H1 (cell line): ENCODE data around the gene SLC20A1. TPM values are rescaled to one million over a fixed set of nuclear protein-coding genes. Genes with fewer than 3 reads are reported as not detected.

Experiments used
- CTCF ChIA-PET: fragments of 300-600 bp; sonication (Branson Sonifier 250); formaldehyde crosslinking; loops from one replicate; lab custom pipeline; 2021; ENCODE audit not compliant: partially characterized antibody; lab: Charles Lee
- POLR2A ChIA-PET: fragments of 300-600 bp; sonication (Branson Sonifier 250); formaldehyde crosslinking; loops from one replicate; lab custom pipeline; 2021; ENCODE audit warnings: inconsistent platforms; ENCODE audit not compliant: partially characterized antibody; lab: Charles Lee
- DNase-seq, 2 experiments: peaks; one replicate each; pipeline versions ENCODE4 v3.0.0 to v3.0.0-alpha.2; 2010 to 2022; ENCODE audit warnings: low spot score in 2 of 2, low read depth in 1 of 2, mixed read lengths in 1 of 2
- FAIRE-seq: peaks from 2 replicates; lab custom pipeline; 2011; peaks lifted over from hg19 to GRCh38; lab: Jason Lieb, UNC
- H2AFZ ChIP-seq: 2 replicates; pipeline ENCODE4 v1.8.1; 2012; ENCODE audit warnings: low read length, inconsistent platforms
- H2AK5ac ChIP-seq: 2 replicates; pipeline ENCODE4 v1.6.1; 2013; ENCODE audit warnings: low read depth, low read length
- H2BK120ac ChIP-seq: replicated peaks from 2 replicates; pipeline ENCODE3; 2013; ENCODE audit warnings: low read depth, low read length, inconsistent platforms
- H2BK12ac ChIP-seq: 2 replicates; pipeline ENCODE4 v1.6.1; 2013; ENCODE audit warnings: low read depth, low read length
- H2BK15ac ChIP-seq: 2 replicates; pipeline ENCODE4 v1.6.1; 2013; ENCODE audit warnings: low read length
- H2BK20ac ChIP-seq: 2 replicates; pipeline ENCODE4 v1.6.1; 2013; ENCODE audit warnings: low read length
- H2BK5ac ChIP-seq: 2 replicates; pipeline ENCODE4 v1.6.1; 2013; ENCODE audit warnings: low read depth, low read length
- H3K14ac ChIP-seq: 2 replicates; pipeline ENCODE4 v1.6.1; 2013; ENCODE audit warnings: inconsistent platforms; ENCODE audit not compliant: insufficient read length
- H3K18ac ChIP-seq: 2 replicates; pipeline ENCODE4 v1.6.1; 2013; ENCODE audit warnings: low read length; ENCODE audit errors: extremely low read depth
- H3K23ac ChIP-seq: 2 replicates; pipeline ENCODE4 v1.6.1; 2013; ENCODE audit warnings: inconsistent platforms; ENCODE audit not compliant: insufficient read length
- H3K23me2 ChIP-seq: 2 replicates; pipeline ENCODE4 v1.6.1; 2013; ENCODE audit warnings: low read depth, low read length
- H3K27ac ChIP-seq: 2 replicates; pipeline ENCODE4 v1.6.1; 2011; ENCODE audit warnings: low read depth, low read length, inconsistent platforms
- H3K27me3 ChIP-seq, 4 experiments: replicated peaks in 1 of 4; 1 replicate in 1 of 4; 2 replicates in 3 of 4; pipeline versions ENCODE4 v1.6.1 to v1.8.1; 2011 to 2013; ENCODE audit warnings: low read length in 3 of 4, mild to moderate bottlenecking in 3 of 4, inconsistent platforms in 2 of 4, mixed read lengths in 2 of 4, moderate library complexity in 1 of 4; ENCODE audit not compliant: control insufficient read depth in 3 of 4, insufficient read depth in 3 of 4; ENCODE audit errors: extremely low read depth in 1 of 4
- H3K36me3 ChIP-seq, 4 experiments: 2 replicates each; pipeline versions ENCODE4 v1.6.1 to v1.8.1; 2011 to 2013; ENCODE audit warnings: mild to moderate bottlenecking in 4 of 4, low read length in 3 of 4, moderate library complexity in 2 of 4, control low read depth in 1 of 4, inconsistent platforms in 1 of 4; ENCODE audit not compliant: insufficient read depth in 4 of 4, control insufficient read depth in 2 of 4
- H3K4ac ChIP-seq: replicated peaks from 2 replicates; pipeline ENCODE3; 2013; ENCODE audit warnings: low read length, low read depth, mixed read lengths, inconsistent platforms; ENCODE audit not compliant: insufficient read length
- H3K4me1 ChIP-seq, 4 experiments: replicated peaks in 1 of 4; 1 replicate in 1 of 4; 2 replicates in 3 of 4; pipeline versions ENCODE4 v1.6.1 to v1.8.1; 2011 to 2013; ENCODE audit warnings: low read length in 3 of 4, inconsistent platforms in 2 of 4, mixed read lengths in 1 of 4; ENCODE audit not compliant: insufficient read depth in 4 of 4, control insufficient read depth in 3 of 4
- H3K4me2 ChIP-seq, 2 experiments: 2 replicates each; pipeline versions ENCODE4 v1.6.1 to v1.8.1; 2011 to 2013; ENCODE audit warnings: low read depth in 2 of 2, low read length in 2 of 2, control low read depth in 1 of 2, inconsistent platforms in 1 of 2, mild to moderate bottlenecking in 1 of 2; ENCODE audit not compliant: insufficient read depth in 1 of 2
- H3K4me3 ChIP-seq, 4 experiments: fragments of 200-600, 300-600 bp in 1 of 4; sonication (generic), shearing (Covaris generic), sonication (Bioruptor Twin) in 1 of 4; 2 replicates each; pipeline versions ENCODE4 v1.5.1 to v1.8.1; 2011 to 2016; ENCODE audit warnings: low read length in 4 of 4, low read depth in 3 of 4, control low read depth in 2 of 4, inconsistent platforms in 2 of 4, mild to moderate bottlenecking in 2 of 4, mixed read lengths in 1 of 4, moderate library complexity in 1 of 4; ENCODE audit not compliant: insufficient read depth in 2 of 4; ENCODE audit errors: extremely low read depth in 1 of 4
- H3K56ac ChIP-seq: replicated peaks from 2 replicates; pipeline ENCODE3; 2013; ENCODE audit warnings: low read depth, mild to moderate bottlenecking, mixed read lengths, low read length, inconsistent platforms; ENCODE audit not compliant: insufficient read length
- H3K79me1 ChIP-seq: 2 replicates; pipeline ENCODE4 v1.6.1; 2013; ENCODE audit warnings: low read depth, low read length, control low read depth
- H3K79me2 ChIP-seq, 2 experiments: 2 replicates each; pipeline versions ENCODE4 v1.6.1 to v1.8.1; 2012 to 2013; ENCODE audit warnings: low read length in 2 of 2, mild to moderate bottlenecking in 2 of 2, inconsistent platforms in 1 of 2; ENCODE audit not compliant: insufficient read depth in 2 of 2, control insufficient read depth in 1 of 2
- H3K9ac ChIP-seq, 4 experiments: replicated peaks in 1 of 4; 1 replicate in 1 of 4; 2 replicates in 3 of 4; pipeline versions ENCODE4 v1.6.1 to v1.8.1; 2011 to 2013; ENCODE audit warnings: low read depth in 3 of 4, low read length in 3 of 4, control low read depth in 2 of 4, mild to moderate bottlenecking in 2 of 4, moderate library complexity in 2 of 4, inconsistent platforms in 1 of 4; ENCODE audit errors: extremely low read depth in 1 of 4
- H3K9me3 ChIP-seq, 2 experiments: 2 replicates each; pipeline versions ENCODE4 v1.6.1 to v1.8.1; 2012 to 2013; ENCODE audit warnings: mild to moderate bottlenecking in 2 of 2, moderate library complexity in 2 of 2, control low read depth in 1 of 2, inconsistent platforms in 1 of 2, low read depth in 1 of 2, low read length in 1 of 2, mixed read lengths in 1 of 2; ENCODE audit not compliant: insufficient read depth in 2 of 2
- H4K20me1 ChIP-seq, 2 experiments: replicated peaks in 1 of 2; 2 replicates each; pipeline versions ENCODE3 to v1.8.1; 2011 to 2013; ENCODE audit warnings: inconsistent platforms in 2 of 2, low read length in 2 of 2, mild to moderate bottlenecking in 1 of 2; ENCODE audit not compliant: insufficient read depth in 2 of 2, control insufficient read depth in 1 of 2
- H4K5ac ChIP-seq: 2 replicates; pipeline ENCODE4 v1.6.1; 2013; ENCODE audit warnings: low read length, low read depth, mixed read lengths, inconsistent platforms; ENCODE audit not compliant: insufficient read length
- H4K8ac ChIP-seq: 2 replicates; pipeline ENCODE4 v1.8.0; 2013; ENCODE audit warnings: mild to moderate bottlenecking, moderate library complexity, low read length, inconsistent platforms; ENCODE audit not compliant: insufficient read depth; ENCODE audit errors: extremely low read depth
- H4K91ac ChIP-seq: replicated peaks from 2 replicates; pipeline ENCODE3; 2013; ENCODE audit warnings: low read length, mixed read lengths, inconsistent platforms; ENCODE audit not compliant: insufficient read length
- GABPA ChIP-seq: IDR thresholded peaks from 2 replicates; pipeline ENCODE4 v1.6.1; 2011; ENCODE audit warnings: mild to moderate bottlenecking, low read length, moderate library complexity, borderline replicate concordance; ENCODE audit not compliant: insufficient read depth
- POU5F1 ChIP-seq: IDR thresholded peaks from 2 replicates; pipeline ENCODE4 v1.6.1; 2011; ENCODE audit warnings: low read depth, mild to moderate bottlenecking, low read length, moderate library complexity
- WGBS, 2 experiments: shearing (Covaris generic) in 1 of 2; methylation state at CpG; one replicate each; pipeline versions ENCODE4 v1.1.6 to v1.1.7; 2013 to 2015; ENCODE audit warnings: low lambda C conversion rate in 2 of 2, mixed read lengths in 2 of 2, inconsistent platforms in 1 of 2, low coverage in 1 of 2, missing lambda C conversion rate in 1 of 2; ENCODE audit not compliant: insufficient replicate concordance in 2 of 2, insufficient coverage in 1 of 2, insufficient read length in 1 of 2; ENCODE audit errors: extremely low coverage in 1 of 2, missing lambda C conversion rate in 1 of 2; 5-methylcytosine and 5-hydroxymethylcytosine counted together
- polyA plus RNA-seq, 7 experiments: library from polyadenylated mRNA; depleted of rRNA in 3 of 7; stranded (reverse) in 5 of 7; unstranded in 2 of 7; fragments of >200 nt in 5 of 7; fragments of 200-250 nt in 2 of 7; gene quantifications; 1 replicate in 5 of 7; 2 replicates in 1 of 7; 4 replicates in 1 of 7; pipeline versions ENCODE4 v1.2.1 to v1.2.3, GENCODE V29; 2011 to 2013; ENCODE audit warnings: missing spikeins in 2 of 7, mixed read lengths in 2 of 7
- total RNA-seq: library from RNA; stranded (reverse); fragmentation: NEBNext Ultra II Directional; extraction: Animal tissue kit (Norgen Biotek cat#: 25700); gene quantifications from 2 replicates; pipeline ENCODE4 v1.2.1, GENCODE V29; 2021

Gene SLC20A1
- total and polyA plus RNA-seq, 2 of the 8 experiments (the other 6 are each of a cell fraction or from before 2014, with no cell fraction given): 42.6 to 105 TPM

GRCh38 chr2:112666761-112667122 is 21.0 kb downstream of the SLC20A1 start:
- H3K27ac ChIP-seq: no peak overlapping the region
- H2BK120ac ChIP-seq: no peak overlapping the region
- no peaks in the 10 kb centered on the region for H3K9me3 ChIP-seq
- H2BK12ac ChIP-seq: no peak overlapping the region
- no peaks in the 10 kb centered on the region for H3K23me2 ChIP-seq
- H3K18ac ChIP-seq: no peak overlapping the region
- H3K9ac ChIP-seq: no peak overlapping the region
- DNase-seq: no peak
- peaks cover 0 to 7% of the 10 kb centered on the region in 2 experiments for H4K20me1 ChIP-seq
- no peaks in the 10 kb centered on the region for H3K79me2 ChIP-seq
- 91% methylated on average over 3 of the region's 3 CpGs; no CpG with 5 or more reads in 1 of the 2 experiments for WGBS, 2 experiments
- H3K4me1 ChIP-seq: no peaks in the 10 kb centered on the region
- no peak overlapping the region for H3K56ac ChIP-seq
- H2AFZ ChIP-seq: no peak overlapping the region
- FAIRE-seq: no peak
- no peak overlapping the region for H4K91ac ChIP-seq
- no peak overlapping the region for H2BK20ac ChIP-seq
- no peak overlapping the region for H3K23ac ChIP-seq
- H3K79me1 ChIP-seq: no peaks in the 10 kb centered on the region
- no peaks in the 10 kb centered on the region for H3K27me3 ChIP-seq
- H3K36me3 ChIP-seq: peaks cover 14 to 36% (median 22%) of the 10 kb centered on the region in 4 experiments
- no peak overlapping the region for H3K14ac ChIP-seq
- H4K8ac ChIP-seq: no peak overlapping the region
- no peak overlapping the region for H3K4ac ChIP-seq
- H3K4me3 ChIP-seq: no peak overlapping the region
- TF ChIP-seq POU5F1: no peak
- TF ChIP-seq GABPA: no peak
- ChIA-PET CTCF (interaction anchor here (0.6 to 5.8 kb wide), 7 partner anchors 10 to 294 kb away, joined by 3 to 31 read pairs (median 4); no protein-coding TSS in a partner anchor), POLR2A (interaction anchor here (0.6 to 15.0 kb wide), 6 partner anchors 9 to 52 kb away, joined by 3 to 146 read pairs (median 6); partner anchors contain the start of gene SLC20A1)
- no peak overlapping the region for H2AK5ac ChIP-seq
- no peak overlapping the region for H4K5ac ChIP-seq
- no peak overlapping the region for H2BK15ac ChIP-seq
- no peak overlapping the region for H2BK5ac ChIP-seq
- no peak overlapping the region for H3K4me2 ChIP-seq
